PFSK-1 (cell line): ENCODE measurements around the gene NMNAT3.

ENCODE experiments used
- POLR2AphosphoS5 ChIP-seq: IDR thresholded peaks from 2 replicates; pipeline ENCODE4 v1.6.1; 2012; ENCODE audit warnings: low read depth, mild to moderate bottlenecking, control low read depth, low read length, moderate library complexity
- TF ChIP-seq, protein P1 (sequence below), 2 experiments: IDR thresholded peaks; 2 replicates each; pipeline versions ENCODE4 v1.6.1 to v1.8.0; 2011 to 2012; ENCODE audit warnings: low read depth in 2 of 2, low read length in 2 of 2, control low read depth in 1 of 2, inconsistent platforms in 1 of 2, mild to moderate bottlenecking in 1 of 2, moderate library complexity in 1 of 2; ENCODE audit not compliant: insufficient read depth in 1 of 2

DNA sequence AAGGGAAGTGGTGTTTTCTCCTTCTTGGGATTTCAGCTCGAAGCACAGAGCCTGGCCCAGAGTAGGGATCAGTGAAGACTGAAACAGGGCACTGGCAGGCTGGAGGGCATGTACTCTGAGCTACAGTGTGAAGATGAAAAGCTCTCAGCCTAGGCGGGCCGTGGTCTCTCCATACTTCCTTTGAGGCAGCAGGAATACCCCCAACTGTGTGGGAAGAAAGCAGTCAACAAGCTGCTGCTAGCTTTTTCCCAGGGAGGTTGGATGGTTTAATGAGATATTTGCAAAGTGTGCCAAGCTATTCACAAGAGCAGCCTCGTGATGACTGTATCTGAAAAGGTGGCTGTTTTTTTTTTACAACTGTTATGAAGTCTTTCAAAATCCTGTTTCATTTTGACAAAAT is 47.2 kb downstream of the NMNAT3 start:
- TF ChIP-seq POLR2AphosphoS5 = no peak
- TF ChIP-seq, protein P1, sequence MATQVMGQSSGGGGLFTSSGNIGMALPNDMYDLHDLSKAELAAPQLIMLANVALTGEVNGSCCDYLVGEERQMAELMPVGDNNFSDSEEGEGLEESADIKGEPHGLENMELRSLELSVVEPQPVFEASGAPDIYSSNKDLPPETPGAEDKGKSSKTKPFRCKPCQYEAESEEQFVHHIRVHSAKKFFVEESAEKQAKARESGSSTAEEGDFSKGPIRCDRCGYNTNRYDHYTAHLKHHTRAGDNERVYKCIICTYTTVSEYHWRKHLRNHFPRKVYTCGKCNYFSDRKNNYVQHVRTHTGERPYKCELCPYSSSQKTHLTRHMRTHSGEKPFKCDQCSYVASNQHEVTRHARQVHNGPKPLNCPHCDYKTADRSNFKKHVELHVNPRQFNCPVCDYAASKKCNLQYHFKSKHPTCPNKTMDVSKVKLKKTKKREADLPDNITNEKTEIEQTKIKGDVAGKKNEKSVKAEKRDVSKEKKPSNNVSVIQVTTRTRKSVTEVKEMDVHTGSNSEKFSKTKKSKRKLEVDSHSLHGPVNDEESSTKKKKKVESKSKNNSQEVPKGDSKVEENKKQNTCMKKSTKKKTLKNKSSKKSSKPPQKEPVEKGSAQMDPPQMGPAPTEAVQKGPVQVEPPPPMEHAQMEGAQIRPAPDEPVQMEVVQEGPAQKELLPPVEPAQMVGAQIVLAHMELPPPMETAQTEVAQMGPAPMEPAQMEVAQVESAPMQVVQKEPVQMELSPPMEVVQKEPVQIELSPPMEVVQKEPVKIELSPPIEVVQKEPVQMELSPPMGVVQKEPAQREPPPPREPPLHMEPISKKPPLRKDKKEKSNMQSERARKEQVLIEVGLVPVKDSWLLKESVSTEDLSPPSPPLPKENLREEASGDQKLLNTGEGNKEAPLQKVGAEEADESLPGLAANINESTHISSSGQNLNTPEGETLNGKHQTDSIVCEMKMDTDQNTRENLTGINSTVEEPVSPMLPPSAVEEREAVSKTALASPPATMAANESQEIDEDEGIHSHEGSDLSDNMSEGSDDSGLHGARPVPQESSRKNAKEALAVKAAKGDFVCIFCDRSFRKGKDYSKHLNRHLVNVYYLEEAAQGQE (IDR thresholded peaks at IDR 0.05; ENCODE audit: insufficient read depth in 1 of 2, low read depth in 2 of 2, low read length in 2 of 2) = no peak
